HCT116 (cell line): ENCODE results near the gene HUS1. TPM values are rescaled to one million over a fixed set of nuclear protein-coding genes. Genes with fewer than 3 reads are reported as not detected.

ENCODE experiments used
- ATAC-seq: fragments of 200-7000 bp; cut with Tn5 transposase; 2 replicates; pipeline ENCODE4 v1.9.1; 2020; ENCODE audit warnings: mild to moderate bottlenecking, moderate library complexity
- BruUV-seq: library from RNA; stranded (reverse); fragments of 400-500 nt; replicated peaks from 2 replicates; lab custom pipeline; 2021; lab: Mats Ljungman, UMichigan
- CTCF ChIA-PET: fragments of 300-600 bp; sonication (Branson Sonifier 250); formaldehyde crosslinking; loops from one replicate; lab custom pipeline; 2021; ENCODE audit warnings: antibody characterized with exemption; lab: Charles Lee
- POLR2A ChIA-PET: fragments of 300-600, 350-600 bp; sonication (Branson Sonifier 250); formaldehyde crosslinking; loops from one replicate; lab custom pipeline; 2021; ENCODE audit warnings: antibody characterized with exemption; lab: Charles Lee
- RAD21 ChIA-PET, 2 experiments: fragments of 300-600 bp; sonication (Branson Sonifier 250); formaldehyde crosslinking; loops; one replicate each; lab custom pipeline; 2023; ENCODE audit warnings: low total read pairs in 2 of 2; ENCODE audit not compliant: uncharacterized antibody in 2 of 2, unreplicated experiment in 2 of 2, low non-redundant PET in 1 of 2; lab: Charles Lee
- DNase-seq: peaks from one replicate; pipeline ENCODE4 v3.0.0-alpha.2; 2010; ENCODE audit warnings: low read depth, low spot score
- H2AFZ ChIP-seq: fragments of 200-600 bp; shearing (Covaris generic), sonication (generic); 2 replicates; pipeline ENCODE4 v1.6.1; 2017; ENCODE audit warnings: low read depth, mixed run types, mixed read lengths, antibody characterized with exemption, low read length; ENCODE audit not compliant: poor library complexity, severe bottlenecking
- H3K27ac ChIP-seq: 2 replicates; pipeline ENCODE4 v1.5.1; 2012; ENCODE audit warnings: low read depth, low read length
- H3K27me3 ChIP-seq: fragments of 200-600 bp; sonication (generic); 2 replicates; pipeline ENCODE4 v1.6.1; 2016; ENCODE audit warnings: mixed run types, low read length, mixed read lengths; ENCODE audit not compliant: insufficient read depth
- H3K36me3 ChIP-seq, 2 experiments: fragments of 200-500 bp in 1 of 2; fragments of 200-600 bp in 1 of 2; sonication (Bioruptor generic) in 1 of 2; sonication (generic) in 1 of 2; 2 replicates each; pipeline versions ENCODE4 v1.5.1 to v1.6.1; 2014 to 2016; ENCODE audit warnings: low read length in 2 of 2, inconsistent platforms in 1 of 2, mixed read lengths in 1 of 2, mixed run types in 1 of 2; ENCODE audit not compliant: insufficient read depth in 2 of 2, control insufficient read depth in 1 of 2
- H3K4me1 ChIP-seq, 2 experiments: fragments of 200-600 bp in 1 of 2; sonication (generic) in 1 of 2; 2 replicates each; pipeline versions ENCODE4 v1.5.1 to v1.6.1; 2012 to 2017; ENCODE audit warnings: low read length in 2 of 2, inconsistent platforms in 1 of 2, mild to moderate bottlenecking in 1 of 2, mixed read lengths in 1 of 2, mixed run types in 1 of 2, moderate library complexity in 1 of 2; ENCODE audit not compliant: insufficient read depth in 2 of 2, control insufficient read depth in 1 of 2
- H3K4me2 ChIP-seq: fragments of 200-600 bp; sonication (generic); 2 replicates; pipeline ENCODE4 v1.6.1; 2017; ENCODE audit warnings: mixed run types, low read length, mixed read lengths
- H3K4me3 ChIP-seq, 2 experiments: fragments of 200-600 bp in 1 of 2; sonication (generic) in 1 of 2; replicated peaks in 1 of 2; 2 replicates each; pipeline ENCODE4 v1.5.1; 2011 to 2016; ENCODE audit warnings: low read length in 2 of 2, control low read depth in 1 of 2, low read depth in 1 of 2, mild to moderate bottlenecking in 1 of 2, mixed read lengths in 1 of 2, mixed run types in 1 of 2
- H3K79me2 ChIP-seq: fragments of 200-600 bp; sonication (generic); 2 replicates; pipeline ENCODE4 v1.6.1; 2017; ENCODE audit warnings: mild to moderate bottlenecking, mixed run types, low read length, moderate library complexity, mixed read lengths; ENCODE audit not compliant: insufficient read depth
- H3K9ac ChIP-seq: fragments of 200-600 bp; sonication (generic); 2 replicates; pipeline ENCODE4 v1.6.1; 2016; ENCODE audit warnings: low read length, mixed read lengths
- H3K9me2 ChIP-seq: fragments of 200-600 bp; sonication (generic), shearing (Covaris generic); 2 replicates; pipeline ENCODE4 v1.6.1; 2017; ENCODE audit warnings: mixed run types, mild to moderate bottlenecking, moderate library complexity; ENCODE audit not compliant: insufficient read depth
- H3K9me3 ChIP-seq, 2 experiments: fragments of 200-500 bp in 1 of 2; fragments of 200-600 bp in 1 of 2; sonication (Bioruptor generic) in 1 of 2; sonication (generic) in 1 of 2; 2 replicates each; pipeline ENCODE4 v1.6.1; 2014 to 2017; ENCODE audit warnings: low read length in 2 of 2, mixed read lengths in 2 of 2, inconsistent platforms in 1 of 2, low read depth in 1 of 2, mild to moderate bottlenecking in 1 of 2, mixed run types in 1 of 2, moderate library complexity in 1 of 2; ENCODE audit not compliant: control insufficient read depth in 1 of 2, insufficient read depth in 1 of 2
- H4K20me1 ChIP-seq: fragments of 200-600 bp; sonication (generic), shearing (Covaris generic); 2 replicates; pipeline ENCODE4 v1.6.1; 2017; ENCODE audit warnings: mixed run types, mild to moderate bottlenecking, moderate library complexity; ENCODE audit not compliant: insufficient read depth
- SP1 ChIP-seq: IDR thresholded peaks from 2 replicates; pipeline ENCODE4 v1.6.1; 2012; ENCODE audit warnings: low read depth
- SRF ChIP-seq: IDR thresholded peaks from 2 replicates; pipeline ENCODE4 v1.6.1; 2012; ENCODE audit warnings: low read depth
- ZFX ChIP-seq: fragments of 450-650 bp; IDR thresholded peaks from 2 replicates; pipeline ENCODE4 v1.6.1; 2017
- intact Hi-C: fragments of 100-400 bp; cut with micrococcal nuclease; formaldehyde crosslinking; loops from 2 replicates; pipeline ENCODE4 v1.10.0; 2022
- total RNA-seq: library from RNA; stranded (reverse); gene quantifications from one replicate; pipeline ENCODE4 v1.2.1, GENCODE V29; 2021; ENCODE audit not compliant: unreplicated experiment
- TF ChIP-seq, protein P1 (sequence below): IDR thresholded peaks from 2 replicates; pipeline ENCODE4 v1.6.1; 2011; ENCODE audit warnings: mild to moderate bottlenecking, low read length, moderate library complexity; ENCODE audit not compliant: insufficient replicate concordance; ENCODE audit errors: extremely low read depth
- TF ChIP-seq, protein P2 (sequence below): IDR thresholded peaks from 2 replicates; pipeline ENCODE4 v1.6.1; 2012

The HUS1 gene
- total RNA-seq, 1 experiment from 2014 or later: 30.0 TPM

DNA sequence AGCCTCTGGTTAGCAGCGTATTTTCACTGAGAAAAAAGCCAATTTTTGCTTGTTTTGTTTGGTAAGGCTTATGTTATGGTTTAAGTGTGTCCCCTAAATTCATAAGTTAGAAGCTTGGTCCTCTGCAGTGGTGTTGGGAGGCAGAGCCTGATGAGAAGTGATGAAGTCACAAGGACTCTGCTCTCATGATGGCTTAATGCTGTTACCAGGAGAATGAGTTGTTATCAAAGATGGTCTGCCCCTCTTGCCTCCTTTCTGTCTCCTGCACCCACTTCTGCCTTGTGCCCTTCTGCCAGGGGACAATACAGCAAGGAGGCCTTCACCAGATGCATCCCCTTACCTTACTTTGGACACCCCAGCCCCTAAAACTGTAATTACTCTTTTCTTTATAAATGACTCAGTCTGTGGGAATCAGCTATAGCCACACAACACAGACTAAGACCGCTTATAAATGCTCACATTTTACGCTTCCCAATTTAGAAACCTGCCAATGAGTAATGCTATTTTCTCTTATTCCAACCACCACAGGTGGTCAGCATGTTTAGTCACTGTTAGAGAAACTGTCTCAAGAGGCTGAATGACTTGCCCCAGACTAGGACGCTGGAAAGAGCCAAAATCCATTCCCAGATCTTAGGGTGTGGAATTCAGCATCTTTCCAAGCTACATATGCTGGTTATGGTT lies 25.0 kb downstream of the HUS1 start:
- no peaks in the 10 kb centered on the region for H3K4me1 ChIP-seq
- no peak overlapping the region for H2AFZ ChIP-seq
- no peaks in the 10 kb centered on the region for H3K9me2 ChIP-seq
- peaks cover 4 to 7% of the 10 kb centered on the region in 2 experiments; a peak in 1 of 4 replicates for H3K36me3 ChIP-seq
- ChIA-PET RAD21 (no interaction called here), CTCF (no interaction called here), POLR2A (no interaction called here)
- no peaks in the 10 kb centered on the region for H4K20me1 ChIP-seq
- intact Hi-C loops: no loop called here
- DNase-seq (no peak), ATAC-seq (no peak)
- no TSS peak for BruUV-seq
- H3K9me3 ChIP-seq: no peaks in the 10 kb centered on the region
- H3K27ac ChIP-seq: no peak overlapping the region
- H3K79me2 ChIP-seq: peaks cover 5% of the 10 kb centered on the region; the same call in 1 of the 2 replicates
- TF ChIP-seq SP1 (no peak), SRF (no peak), ZFX (no peak)
- TF ChIP-seq, protein P1, sequence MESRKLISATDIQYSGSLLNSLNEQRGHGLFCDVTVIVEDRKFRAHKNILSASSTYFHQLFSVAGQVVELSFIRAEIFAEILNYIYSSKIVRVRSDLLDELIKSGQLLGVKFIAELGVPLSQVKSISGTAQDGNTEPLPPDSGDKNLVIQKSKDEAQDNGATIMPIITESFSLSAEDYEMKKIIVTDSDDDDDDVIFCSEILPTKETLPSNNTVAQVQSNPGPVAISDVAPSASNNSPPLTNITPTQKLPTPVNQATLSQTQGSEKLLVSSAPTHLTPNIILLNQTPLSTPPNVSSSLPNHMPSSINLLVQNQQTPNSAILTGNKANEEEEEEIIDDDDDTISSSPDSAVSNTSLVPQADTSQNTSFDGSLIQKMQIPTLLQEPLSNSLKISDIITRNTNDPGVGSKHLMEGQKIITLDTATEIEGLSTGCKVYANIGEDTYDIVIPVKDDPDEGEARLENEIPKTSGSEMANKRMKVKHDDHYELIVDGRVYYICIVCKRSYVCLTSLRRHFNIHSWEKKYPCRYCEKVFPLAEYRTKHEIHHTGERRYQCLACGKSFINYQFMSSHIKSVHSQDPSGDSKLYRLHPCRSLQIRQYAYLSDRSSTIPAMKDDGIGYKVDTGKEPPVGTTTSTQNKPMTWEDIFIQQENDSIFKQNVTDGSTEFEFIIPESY: no peak
- H3K9ac ChIP-seq: no peak overlapping the region
- H3K4me2 ChIP-seq: no peak overlapping the region
- H3K4me3 ChIP-seq: no peak overlapping the region
- H3K27me3 ChIP-seq: no peaks in the 10 kb centered on the region

DNA sequence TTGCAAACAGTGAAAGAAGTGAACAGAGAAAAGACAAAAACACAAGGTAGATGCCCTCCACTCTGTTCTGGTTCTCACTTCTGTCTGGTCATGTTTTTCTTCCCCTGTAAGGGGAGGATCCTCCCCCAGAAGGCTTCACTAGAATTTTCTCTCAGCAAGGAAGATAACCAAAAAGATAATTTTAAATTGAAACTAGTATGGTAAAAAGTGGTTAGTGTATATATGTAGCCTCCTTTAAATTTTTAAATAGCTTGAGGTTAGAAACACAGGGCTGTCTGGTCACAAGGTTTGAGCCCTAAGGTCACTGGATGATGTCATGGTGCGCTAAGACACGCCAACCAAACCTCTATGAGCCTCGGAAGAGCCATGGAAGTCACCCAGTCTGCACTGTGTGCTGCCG lies 25.6 kb downstream of the HUS1 start:
- H3K79me2 ChIP-seq: peaks cover 5% of the 10 kb centered on the region; the same call in 1 of the 2 replicates
- TF ChIP-seq ZFX: no peak
- TF ChIP-seq SP1: no peak
- TF ChIP-seq, protein P2, sequence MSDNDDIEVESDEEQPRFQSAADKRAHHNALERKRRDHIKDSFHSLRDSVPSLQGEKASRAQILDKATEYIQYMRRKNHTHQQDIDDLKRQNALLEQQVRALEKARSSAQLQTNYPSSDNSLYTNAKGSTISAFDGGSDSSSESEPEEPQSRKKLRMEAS: no peak
- no TSS peak for BruUV-seq
- H4K20me1 ChIP-seq: no peaks in the 10 kb centered on the region
- peaks cover 4 to 7% of the 10 kb centered on the region in 2 experiments; a peak in 1 of 4 replicates for H3K36me3 ChIP-seq
- H3K4me3 ChIP-seq: no peak overlapping the region
- ChIA-PET CTCF (no interaction called here), RAD21 (no interaction called here), POLR2A (no interaction called here)
- H3K9me2 ChIP-seq: no peaks in the 10 kb centered on the region
- no peak overlapping the region for H3K4me2 ChIP-seq
- no peak overlapping the region for H3K27ac ChIP-seq
- H3K9me3 ChIP-seq: no peaks in the 10 kb centered on the region
- DNase-seq: no peak
- no peak overlapping the region for H3K9ac ChIP-seq
- no peak for ATAC-seq
- no peaks in the 10 kb centered on the region for H3K4me1 ChIP-seq
- no peaks in the 10 kb centered on the region for H3K27me3 ChIP-seq
- no peak overlapping the region for H2AFZ ChIP-seq
- intact Hi-C loops: no loop called here
